Fibroblast of lung (primary cell): ENCODE results near the gene PLEKHA7.

Experiments
- EZH2 ChIP-seq: IDR thresholded peaks from 2 replicates; pipeline ENCODE4 v1.5.1; 2012; ENCODE audit warnings: low read length, control low read depth, mild to moderate bottlenecking; ENCODE audit errors: missing control alignments
- TF ChIP-seq, protein P1 (sequence below), 2 donors: IDR thresholded peaks in 1 of 2; conservative IDR thresholded peaks in 1 of 2; 1 replicate in 1 of 2; 2 replicates in 1 of 2; pipeline ENCODE4 v1.5.1; 2011 to 2012; ENCODE audit warnings: low read length in 2 of 2, control low read depth in 1 of 2, inconsistent platforms in 1 of 2, low read depth in 1 of 2, mild to moderate bottlenecking in 1 of 2

DNA sequence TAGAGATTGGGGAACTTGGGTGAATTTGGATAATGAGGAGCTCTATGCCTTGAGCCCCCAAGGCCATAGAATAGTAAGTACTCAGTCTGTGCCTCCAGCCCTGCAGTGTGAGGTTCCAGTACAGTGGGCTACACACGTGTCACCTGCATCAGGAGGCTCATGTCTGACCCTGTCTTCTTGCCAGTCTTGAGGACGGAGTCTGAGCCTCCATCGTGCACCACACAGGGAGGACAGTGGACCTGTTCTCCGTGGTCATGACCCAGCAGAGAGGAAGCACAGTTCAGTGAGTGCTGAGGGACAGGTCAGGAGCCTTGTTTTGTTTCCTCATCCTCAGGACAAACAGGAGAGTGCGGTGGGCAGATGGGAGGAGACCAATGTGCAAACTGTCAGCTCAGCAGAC is 32.5 kb upstream of the PLEKHA7 start:
- TF ChIP-seq, protein P1, sequence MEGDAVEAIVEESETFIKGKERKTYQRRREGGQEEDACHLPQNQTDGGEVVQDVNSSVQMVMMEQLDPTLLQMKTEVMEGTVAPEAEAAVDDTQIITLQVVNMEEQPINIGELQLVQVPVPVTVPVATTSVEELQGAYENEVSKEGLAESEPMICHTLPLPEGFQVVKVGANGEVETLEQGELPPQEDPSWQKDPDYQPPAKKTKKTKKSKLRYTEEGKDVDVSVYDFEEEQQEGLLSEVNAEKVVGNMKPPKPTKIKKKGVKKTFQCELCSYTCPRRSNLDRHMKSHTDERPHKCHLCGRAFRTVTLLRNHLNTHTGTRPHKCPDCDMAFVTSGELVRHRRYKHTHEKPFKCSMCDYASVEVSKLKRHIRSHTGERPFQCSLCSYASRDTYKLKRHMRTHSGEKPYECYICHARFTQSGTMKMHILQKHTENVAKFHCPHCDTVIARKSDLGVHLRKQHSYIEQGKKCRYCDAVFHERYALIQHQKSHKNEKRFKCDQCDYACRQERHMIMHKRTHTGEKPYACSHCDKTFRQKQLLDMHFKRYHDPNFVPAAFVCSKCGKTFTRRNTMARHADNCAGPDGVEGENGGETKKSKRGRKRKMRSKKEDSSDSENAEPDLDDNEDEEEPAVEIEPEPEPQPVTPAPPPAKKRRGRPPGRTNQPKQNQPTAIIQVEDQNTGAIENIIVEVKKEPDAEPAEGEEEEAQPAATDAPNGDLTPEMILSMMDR (conservative IDR thresholded peaks at IDR 0.05 in 1 of 2, IDR thresholded peaks at IDR 0.05 in 1 of 2; ENCODE audit: low read depth in 1 of 2, low read length in 2 of 2): no peak
- no peak for TF ChIP-seq EZH2
